HT1080 (cell line): Measurements from ENCODE around the gene TOM1L2. TPM values are rescaled to one million over a fixed set of nuclear protein-coding genes. Genes with fewer than 3 reads are reported as not detected.
"Not testable (repeated sequence)": the region's sequence is repeated elsewhere in the genome, so short reads cannot be mapped to it uniquely, and the experiment has no call there.

Experiments used
- DNase-seq: peaks from one replicate; pipeline ENCODE4 v3.0.0-alpha.2; 2015; ENCODE audit warnings: low read depth
- total RNA-seq: library from RNA; depleted of rRNA; stranded (reverse); fragments of >200 nt; shearing (Covaris generic); gene quantifications from 2 replicates; pipeline ENCODE4 v1.2.3, GENCODE V29; 2014

TOM1L2 gene
- total RNA-seq, 1 experiment from 2014 or later: 17.5 TPM

- DNase-seq: no peak
These were observed 161.3 kb downstream of the TOM1L2 start for GRCh38 chr17:17810895-17811248.

DNA sequence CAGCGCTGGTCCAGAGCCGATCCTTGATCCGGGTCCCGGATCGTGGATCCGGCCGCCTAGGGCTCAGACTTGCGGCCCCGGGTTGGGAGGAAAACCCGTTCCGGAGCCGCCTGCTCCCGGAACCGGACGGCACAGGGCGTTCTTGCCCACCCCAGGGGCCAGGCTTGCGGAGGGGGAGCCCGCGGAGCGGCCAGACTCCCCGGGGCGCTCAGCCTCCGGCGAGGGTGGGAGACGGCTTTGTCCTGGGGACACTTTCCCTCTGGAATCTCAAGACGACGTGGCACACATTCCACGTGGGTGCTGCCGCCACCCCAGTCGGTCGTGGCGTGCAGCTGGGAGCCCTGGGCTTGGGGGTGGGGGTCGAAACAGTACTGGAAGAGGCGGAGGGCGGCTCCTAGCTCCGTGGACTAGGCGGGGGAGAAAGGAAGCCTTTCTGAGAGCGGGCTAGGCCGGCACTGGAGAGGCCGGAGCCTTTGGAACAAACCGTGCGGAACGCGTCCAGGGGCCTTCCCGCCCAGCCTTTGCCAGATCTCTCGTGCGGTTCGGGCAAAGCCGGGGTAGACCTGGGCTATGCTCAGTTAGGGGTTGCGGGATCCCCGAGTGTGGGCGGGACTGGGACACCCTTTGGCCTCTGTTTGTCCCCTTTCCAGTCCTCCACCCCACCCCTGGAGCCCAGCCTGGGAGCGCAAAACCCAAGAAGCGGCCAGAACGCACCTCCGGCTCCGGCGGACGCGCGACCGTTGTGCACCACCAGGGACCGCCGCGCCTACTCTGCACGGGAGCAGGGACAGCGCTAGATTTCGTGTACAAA lies 161.9 kb downstream of the TOM1L2 start:
- no peak for DNase-seq

DNA sequence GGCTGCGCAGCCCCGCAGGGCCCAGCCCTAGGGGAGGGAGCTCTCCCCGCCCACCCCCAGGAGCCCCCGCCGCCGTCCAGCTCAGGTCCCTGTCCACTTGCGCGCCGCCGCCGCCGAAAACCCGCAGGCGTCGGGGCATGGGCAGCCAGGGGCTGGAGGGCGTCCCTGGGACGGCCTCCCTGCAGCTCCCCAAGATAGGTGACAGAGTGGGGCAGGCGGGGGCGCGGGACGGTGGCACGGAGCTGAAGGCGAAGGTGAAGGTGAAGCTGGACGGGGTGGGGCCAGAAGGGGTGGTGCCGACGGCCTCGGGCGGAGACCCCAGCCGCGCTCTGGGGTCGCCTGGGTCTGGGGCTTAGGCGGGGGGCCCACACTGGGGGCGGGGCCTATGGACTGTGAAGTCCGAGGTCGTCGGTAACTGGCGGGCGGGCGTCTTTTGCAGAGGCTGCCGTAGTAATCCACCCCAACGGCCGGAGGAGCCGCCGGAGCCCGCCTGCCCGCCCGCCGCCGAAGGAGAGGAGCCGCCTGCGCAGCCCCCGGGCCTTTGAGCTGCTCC lies 162.6 kb downstream of the TOM1L2 start:
- no peak for DNase-seq

GRCh38 chr17:17808706-17809432 lies 163.3 kb downstream of the TOM1L2 start:
- DNase-seq: no peak

- DNase-seq: not testable (repeated sequence)
These were observed 164.0 kb downstream of the TOM1L2 start for GRCh38 chr17:17808200-17808599.

- DNase-seq: no peak
These were observed 164.8 kb downstream of the TOM1L2 start for GRCh38 chr17:17807440-17807839.

DNA sequence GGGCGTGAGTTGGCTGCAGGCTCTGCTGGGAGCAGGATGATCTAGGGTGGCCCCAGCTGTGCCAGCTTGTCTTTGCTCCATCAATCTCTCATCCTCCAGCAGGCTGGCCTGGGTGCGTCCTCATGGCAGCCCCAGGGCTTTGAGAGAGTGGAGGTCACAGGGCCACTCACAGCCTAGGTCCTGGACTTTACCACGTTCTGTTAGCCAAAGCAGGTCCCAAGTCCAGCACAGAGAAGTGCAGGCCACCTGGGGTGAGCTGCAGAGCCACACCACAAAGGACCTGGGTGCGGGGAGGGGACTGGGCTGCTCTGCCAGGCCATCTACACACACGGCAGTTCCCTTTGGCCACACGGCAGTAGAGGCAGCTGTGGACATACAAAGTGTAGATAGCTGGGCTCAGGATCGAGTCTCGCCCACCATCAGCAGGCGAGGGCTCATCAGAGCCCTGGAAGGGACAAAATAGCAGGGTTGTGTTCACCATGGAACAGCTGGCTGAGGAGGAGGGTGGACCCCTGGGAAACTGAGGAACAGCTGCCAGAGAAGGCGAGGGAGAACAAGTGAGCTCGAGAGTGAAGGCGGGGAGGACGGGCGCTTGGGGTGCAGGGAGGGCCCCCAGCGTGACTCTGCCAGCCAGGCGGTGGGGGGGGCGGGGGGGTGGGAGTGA lies 165.5 kb downstream of the TOM1L2 start:
- no peak for DNase-seq

- no peak for DNase-seq
These were observed 166.2 kb downstream of the TOM1L2 start for GRCh38 chr17:17806035-17806434.

- DNase-seq: no peak
These were observed 166.6 kb downstream of the TOM1L2 start for GRCh38 chr17:17805575-17805974.

GRCh38 chr17:17804007-17804406 lies 168.2 kb downstream of the TOM1L2 start:
- DNase-seq: no peak

- DNase-seq: no peak
These were observed 170.3 kb downstream of the TOM1L2 start for GRCh38 chr17:17801800-17802481.

GRCh38 chr17:17800504-17801021 lies 171.6 kb downstream of the TOM1L2 start:
- no peak for DNase-seq

DNA sequence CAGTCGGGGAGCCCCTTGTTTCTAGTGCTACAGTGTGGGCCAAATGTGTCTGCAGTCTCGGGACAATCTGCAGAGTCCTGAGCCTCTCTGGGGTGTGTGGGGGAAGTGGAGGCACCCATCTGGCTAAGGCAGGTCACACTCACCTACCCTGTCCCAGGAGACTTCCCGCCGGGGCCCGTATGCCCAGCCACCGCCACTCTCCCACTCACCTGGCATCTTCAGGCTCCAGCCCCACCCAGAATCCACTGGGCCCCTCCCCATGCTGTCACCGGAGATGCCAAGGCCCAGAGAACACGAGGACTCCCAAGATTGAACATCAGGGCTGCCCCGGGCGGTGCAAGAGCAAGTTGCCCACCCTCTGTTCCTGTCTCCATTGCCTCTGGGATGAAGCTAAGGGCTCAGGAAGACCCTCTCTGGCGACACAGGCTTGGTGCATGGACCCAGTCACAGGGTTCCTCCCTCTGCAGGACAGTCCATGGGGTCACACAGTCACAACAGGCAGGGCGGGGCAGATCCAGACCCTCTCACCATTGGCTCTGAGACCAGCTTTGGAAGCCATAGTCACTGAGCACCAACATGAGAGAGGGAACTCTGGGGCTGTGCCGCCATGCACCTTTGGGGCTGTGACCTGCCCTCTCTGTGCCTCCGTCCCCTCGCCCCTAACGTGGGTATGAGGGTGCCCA lies 173.5 kb downstream of the TOM1L2 start:
- DNase-seq: no peak

DNA sequence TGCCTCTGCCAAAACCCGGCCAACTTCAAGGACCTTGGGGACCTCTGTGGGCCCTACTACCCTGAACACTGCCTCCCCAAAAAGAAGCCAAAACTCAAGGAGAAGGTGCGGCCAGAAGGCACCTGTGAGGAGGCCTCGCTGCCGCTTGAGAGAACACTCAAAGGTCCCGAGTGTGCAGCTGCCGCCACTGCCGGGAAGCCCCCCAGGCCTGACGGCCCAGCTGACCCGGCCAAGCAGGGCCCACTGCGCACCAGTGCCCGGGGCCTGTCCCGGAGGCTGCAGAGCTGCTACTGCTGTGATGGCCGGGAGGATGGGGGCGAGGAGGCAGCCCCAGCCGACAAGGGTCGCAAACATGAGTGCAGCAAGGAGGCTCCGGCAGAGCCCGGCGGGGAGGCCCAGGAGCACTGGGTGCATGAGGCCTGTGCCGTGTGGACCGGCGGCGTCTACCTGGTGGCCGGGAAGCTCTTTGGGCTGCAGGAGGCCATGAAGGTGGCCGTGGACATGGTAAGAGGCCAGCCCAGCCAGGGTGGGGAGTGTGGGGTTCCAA lies 174.1 kb downstream of the TOM1L2 start:
- no peak for DNase-seq

GRCh38 chr17:17797119-17797809 lies 174.9 kb downstream of the TOM1L2 start:
- DNase-seq: no peak

DNA sequence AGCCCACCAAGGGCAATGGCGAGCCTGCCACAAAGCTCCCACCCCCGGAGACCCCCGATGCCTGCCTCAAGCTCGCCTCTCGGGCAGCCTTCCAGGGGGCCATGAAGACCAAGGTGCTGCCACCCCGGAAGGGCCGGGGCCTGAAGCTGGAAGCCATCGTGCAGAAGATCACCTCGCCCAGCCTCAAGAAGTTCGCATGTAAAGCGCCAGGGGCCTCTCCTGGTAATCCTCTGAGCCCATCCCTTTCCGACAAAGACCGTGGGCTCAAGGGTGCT lies 175.5 kb downstream of the TOM1L2 start:
- no peak for DNase-seq

- no peak for DNase-seq
These were observed 176.0 kb downstream of the TOM1L2 start for GRCh38 chr17:17795946-17796786.

DNA sequence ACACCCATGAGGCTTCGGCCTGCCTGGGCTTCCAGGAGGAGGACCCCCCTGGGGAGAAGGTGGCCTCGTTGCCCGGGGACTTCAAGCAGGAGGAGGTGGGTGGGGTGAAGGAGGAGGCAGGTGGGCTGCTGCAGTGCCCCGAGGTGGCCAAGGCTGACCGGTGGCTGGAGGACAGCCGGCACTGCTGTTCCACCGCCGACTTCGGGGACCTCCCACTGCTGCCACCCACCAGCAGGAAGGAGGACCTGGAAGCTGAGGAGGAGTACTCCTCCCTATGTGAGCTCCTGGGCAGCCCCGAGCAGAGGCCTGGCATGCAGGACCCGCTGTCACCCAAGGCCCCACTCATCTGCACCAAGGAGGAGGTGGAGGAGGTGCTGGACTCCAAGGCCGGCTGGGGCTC lies 176.9 kb downstream of the TOM1L2 start:
- DNase-seq: no peak

DNA sequence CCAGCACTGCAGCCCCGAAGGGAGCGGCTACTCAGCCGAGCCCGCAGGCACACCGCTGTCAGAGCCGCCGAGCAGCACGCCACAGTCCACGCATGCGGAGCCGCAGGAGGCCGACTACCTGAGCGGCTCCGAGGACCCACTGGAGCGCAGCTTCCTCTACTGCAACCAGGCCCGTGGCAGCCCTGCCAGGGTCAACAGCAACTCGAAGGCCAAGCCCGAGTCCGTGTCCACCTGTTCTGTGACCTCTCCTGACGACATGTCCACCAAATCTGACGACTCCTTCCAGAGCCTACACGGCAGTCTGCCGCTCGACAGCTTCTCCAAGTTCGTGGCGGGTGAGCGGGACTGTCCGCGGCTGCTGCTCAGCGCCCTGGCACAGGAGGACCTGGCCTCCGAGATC lies 177.8 kb downstream of the TOM1L2 start:
- DNase-seq: no peak
